Suprapubic skin (tissue), 4 donors: ENCODE measurements around the gene MAN1C1. TPM values are rescaled to one million over a fixed set of nuclear protein-coding genes. Genes with fewer than 3 reads are reported as not detected.

ENCODE experiments used
- DNase-seq, 2 donors: peaks; one replicate each; pipeline ENCODE4 v3.0.0-alpha.2; 2019; ENCODE audit warnings: low spot score in 2 of 2
- H3K27ac ChIP-seq: fragments of 200-600 bp; sonication (generic); one replicate; pipeline ENCODE4 v1.5.1; 2019
- H3K27me3 ChIP-seq: fragments of 200-600 bp; sonication (generic); one replicate; pipeline ENCODE4 v1.5.1; 2019
- H3K36me3 ChIP-seq: fragments of 200-600 bp; sonication (generic); one replicate; pipeline ENCODE4 v1.5.1; 2019
- H3K4me1 ChIP-seq: fragments of 200-600 bp; sonication (generic); one replicate; pipeline ENCODE4 v1.5.1; 2019
- H3K4me3 ChIP-seq: fragments of 200-600 bp; sonication (generic); one replicate; pipeline ENCODE4 v1.5.1; 2019; ENCODE audit warnings: mild to moderate bottlenecking
- H3K9me3 ChIP-seq: fragments of 200-600 bp; sonication (generic); one replicate; pipeline ENCODE4 v1.5.1; 2019
- EP300 ChIP-seq: sonication (generic); formaldehyde crosslinking; IDR thresholded peaks from one replicate; pipeline ENCODE4 v1.6.1; 2017; ENCODE audit warnings: antibody characterized with exemption
- POLR2A ChIP-seq, 2 donors: fragments of 450-650 bp; IDR thresholded peaks; one replicate each; pipeline ENCODE4 v1.6.1; 2017; ENCODE audit warnings: antibody characterized with exemption in 2 of 2, mild to moderate bottlenecking in 2 of 2, moderate library complexity in 2 of 2
- POLR2AphosphoS5 ChIP-seq, 3 donors: sonication (generic); formaldehyde crosslinking; IDR thresholded peaks; one replicate each; pipeline ENCODE4 v1.6.1; 2017; ENCODE audit warnings: antibody characterized with exemption in 3 of 3
- WGBS: methylation state at CpG from one replicate; pipeline ENCODE4 v1.1.5; 2018; 5-methylcytosine and 5-hydroxymethylcytosine counted together
- total RNA-seq, 4 donors: library from RNA; depleted of rRNA; stranded (reverse); fragments of >200 nt; gene quantifications; one replicate each; pipeline ENCODE4 v1.1.0, GENCODE V29; 2016
- TF ChIP-seq, protein P1 (sequence below), 2 donors: fragments of 200-600 bp in 1 of 2; fragments of 450-650 bp in 1 of 2; sonication (generic) in 1 of 2; IDR thresholded peaks; one replicate each; pipeline ENCODE4 v1.5.1; 2016 to 2019; ENCODE audit warnings: antibody characterized with exemption in 2 of 2, mild to moderate bottlenecking in 1 of 2, moderate library complexity in 1 of 2

The MAN1C1 gene
- total RNA-seq, 4 donors from 2014 or later, result 7.3 to 15.2 (median 8.0) TPM

- no peak for TF ChIP-seq EP300
- TF ChIP-seq, protein P1, sequence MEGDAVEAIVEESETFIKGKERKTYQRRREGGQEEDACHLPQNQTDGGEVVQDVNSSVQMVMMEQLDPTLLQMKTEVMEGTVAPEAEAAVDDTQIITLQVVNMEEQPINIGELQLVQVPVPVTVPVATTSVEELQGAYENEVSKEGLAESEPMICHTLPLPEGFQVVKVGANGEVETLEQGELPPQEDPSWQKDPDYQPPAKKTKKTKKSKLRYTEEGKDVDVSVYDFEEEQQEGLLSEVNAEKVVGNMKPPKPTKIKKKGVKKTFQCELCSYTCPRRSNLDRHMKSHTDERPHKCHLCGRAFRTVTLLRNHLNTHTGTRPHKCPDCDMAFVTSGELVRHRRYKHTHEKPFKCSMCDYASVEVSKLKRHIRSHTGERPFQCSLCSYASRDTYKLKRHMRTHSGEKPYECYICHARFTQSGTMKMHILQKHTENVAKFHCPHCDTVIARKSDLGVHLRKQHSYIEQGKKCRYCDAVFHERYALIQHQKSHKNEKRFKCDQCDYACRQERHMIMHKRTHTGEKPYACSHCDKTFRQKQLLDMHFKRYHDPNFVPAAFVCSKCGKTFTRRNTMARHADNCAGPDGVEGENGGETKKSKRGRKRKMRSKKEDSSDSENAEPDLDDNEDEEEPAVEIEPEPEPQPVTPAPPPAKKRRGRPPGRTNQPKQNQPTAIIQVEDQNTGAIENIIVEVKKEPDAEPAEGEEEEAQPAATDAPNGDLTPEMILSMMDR (IDR thresholded peaks at IDR 0.05), result no peak
- no peak for TF ChIP-seq POLR2AphosphoS5 (IDR thresholded peaks at IDR 0.05)
- TF ChIP-seq POLR2A (IDR thresholded peaks at IDR 0.05), result no peak
- H3K4me1 ChIP-seq, result peaks cover 53% of the 10 kb centered on the region
- H3K36me3 ChIP-seq, result peaks cover 3% of the 10 kb centered on the region
- no peak for DNase-seq
- no peaks in the 10 kb centered on the region for H3K9me3 ChIP-seq
- no peaks in the 10 kb centered on the region for H3K27me3 ChIP-seq
- WGBS, result 22% methylated on average over 11 of the region's 12 CpGs
- peak overlapping the region; percentile 64 for H3K4me3 ChIP-seq
- H3K27ac ChIP-seq, result peak overlapping the region; percentile 73
These were observed 182.9 kb downstream of the MAN1C1 start for GRCh38 chr1:25799352-25799934.

DNA sequence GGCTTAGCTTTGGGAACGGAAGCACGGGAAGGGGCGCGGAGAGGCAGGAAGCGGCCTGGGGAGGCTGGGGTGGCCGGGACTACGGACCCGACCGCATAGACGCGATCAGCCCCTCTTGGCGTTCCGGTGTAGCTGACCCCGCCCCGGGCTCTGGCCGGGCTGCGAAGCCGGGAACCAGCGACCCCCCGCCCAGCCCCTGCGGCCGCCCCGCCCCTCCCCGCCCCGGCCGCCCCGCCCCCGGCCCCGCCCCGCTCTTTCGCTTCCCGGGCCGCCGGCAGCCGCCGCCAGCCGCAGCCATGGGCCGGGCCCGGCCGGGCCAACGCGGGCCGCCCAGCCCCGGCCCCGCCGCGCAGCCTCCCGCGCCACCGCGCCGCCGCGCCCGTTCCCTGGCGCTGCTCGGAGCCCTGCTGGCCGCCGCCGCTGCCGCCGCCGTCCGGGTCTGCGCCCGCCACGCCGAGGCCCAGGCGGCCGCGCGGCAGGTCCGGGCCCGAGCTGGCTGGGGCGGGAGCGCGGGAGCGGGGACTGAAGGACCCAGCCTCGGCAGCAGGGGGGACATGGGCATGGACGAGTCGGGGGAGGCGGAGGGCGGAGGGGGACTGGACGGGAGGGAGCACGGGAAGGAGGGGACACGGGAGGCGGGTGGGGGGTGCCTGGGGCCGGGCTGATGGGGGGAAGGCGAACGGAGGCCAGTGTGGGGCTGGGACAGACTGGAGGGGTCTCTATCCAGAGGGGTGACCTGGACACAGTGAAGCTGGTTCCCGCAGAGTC, 183.5 kb downstream of the MAN1C1 start, which contains the start of gene SELENON:
Gene SELENON (plus strand): TSS at position 259 of the 768 bp plus-strand sequence. CDS start 38 bp downstream, at position 297.
- H3K36me3 ChIP-seq, result peaks cover 6% of the 10 kb centered on the region
- no peaks in the 10 kb centered on the region for H3K27me3 ChIP-seq
- DNase-seq, result no peak
- H3K9me3 ChIP-seq, result no peaks in the 10 kb centered on the region
- TF ChIP-seq EP300 (no peak), POLR2AphosphoS5 (IDR thresholded peaks at IDR 0.05) (no peak), POLR2A (IDR thresholded peaks at IDR 0.05) (no peak)
- peak within 1 kb of the TSS; percentile 64 for H3K4me3 ChIP-seq
- WGBS, result 3% methylated on average over 10 of the region's 91 CpGs
- H3K4me1 ChIP-seq, result peaks cover 59% of the 10 kb centered on the region
- H3K27ac ChIP-seq, result peak within 1 kb of the TSS; percentile 73

GRCh38 chr1:25800703-25801377, 184.2 kb downstream of the MAN1C1 start:
- no peaks in the 10 kb centered on the region for H3K9me3 ChIP-seq
- peaks cover 6% of the 10 kb centered on the region for H3K36me3 ChIP-seq
- peak overlapping the region; percentile 64 for H3K4me3 ChIP-seq
- no peaks in the 10 kb centered on the region for H3K27me3 ChIP-seq
- peaks cover 67% of the 10 kb centered on the region for H3K4me1 ChIP-seq
- peak overlapping the region; percentile 70 for H3K27ac ChIP-seq
- TF ChIP-seq EP300 (no peak), POLR2AphosphoS5 (IDR thresholded peaks at IDR 0.05) (no peak), POLR2A (IDR thresholded peaks at IDR 0.05) (no peak)
- TF ChIP-seq, protein P1 (IDR thresholded peaks at IDR 0.05), result no peak
- 46% methylated on average over 15 of the region's 15 CpGs for WGBS
- DNase-seq, result no peak

GRCh38 chr1:25802915-25803314, 186.3 kb downstream of the MAN1C1 start:
- Histone ChIP-seq H3K4me3 (no peak overlapping the region), H3K27ac (no peak overlapping the region), H3K4me1 (peaks cover 74% of the 10 kb centered on the region), H3K36me3 (peaks cover 15% of the 10 kb centered on the region), H3K9me3 (no peaks in the 10 kb centered on the region), H3K27me3 (no peaks in the 10 kb centered on the region)
- no peak for TF ChIP-seq POLR2AphosphoS5 (IDR thresholded peaks at IDR 0.05)
- no peak for TF ChIP-seq POLR2A (IDR thresholded peaks at IDR 0.05)
- TF ChIP-seq, protein P1 (IDR thresholded peaks at IDR 0.05), result no peak
- TF ChIP-seq EP300, result no peak
- 46% methylated on average over 6 of the region's 6 CpGs for WGBS
- no peak for DNase-seq

- DNase-seq, result no peak
- Histone ChIP-seq H3K4me3 (no peak overlapping the region), H3K4me1 (peaks cover 76% of the 10 kb centered on the region), H3K36me3 (peaks cover 20% of the 10 kb centered on the region), H3K27ac (no peak overlapping the region), H3K9me3 (no peaks in the 10 kb centered on the region), H3K27me3 (no peaks in the 10 kb centered on the region)
- 88% methylated on average over 1 of the region's 1 CpG for WGBS
- TF ChIP-seq EP300 (no peak), POLR2A (IDR thresholded peaks at IDR 0.05) (no peak), POLR2AphosphoS5 (IDR thresholded peaks at IDR 0.05) (no peak)
- TF ChIP-seq, protein P1 (IDR thresholded peaks at IDR 0.05), result no peak
These were observed 186.8 kb downstream of the MAN1C1 start for GRCh38 chr1:25803368-25803767.
